ENCODE measurements around the gene IGF2BP2. TPM values are rescaled to one million over a fixed set of nuclear protein-coding genes. Genes with fewer than 3 reads are reported as not detected.

Gene IGF2BP2
- total and polyA plus RNA-seq, 2 of the 8 experiments (the other 6 are each of a cell fraction or from before 2014, with no cell fraction given): 7.4 to 121 TPM

- no peak for TF ChIP-seq HDAC2 (IDR thresholded peaks at IDR 0.05; ENCODE audit: borderline replicate concordance in 1 of 2, low read depth in 2 of 2, low read length in 2 of 2)
- TF ChIP-seq, protein P1, sequence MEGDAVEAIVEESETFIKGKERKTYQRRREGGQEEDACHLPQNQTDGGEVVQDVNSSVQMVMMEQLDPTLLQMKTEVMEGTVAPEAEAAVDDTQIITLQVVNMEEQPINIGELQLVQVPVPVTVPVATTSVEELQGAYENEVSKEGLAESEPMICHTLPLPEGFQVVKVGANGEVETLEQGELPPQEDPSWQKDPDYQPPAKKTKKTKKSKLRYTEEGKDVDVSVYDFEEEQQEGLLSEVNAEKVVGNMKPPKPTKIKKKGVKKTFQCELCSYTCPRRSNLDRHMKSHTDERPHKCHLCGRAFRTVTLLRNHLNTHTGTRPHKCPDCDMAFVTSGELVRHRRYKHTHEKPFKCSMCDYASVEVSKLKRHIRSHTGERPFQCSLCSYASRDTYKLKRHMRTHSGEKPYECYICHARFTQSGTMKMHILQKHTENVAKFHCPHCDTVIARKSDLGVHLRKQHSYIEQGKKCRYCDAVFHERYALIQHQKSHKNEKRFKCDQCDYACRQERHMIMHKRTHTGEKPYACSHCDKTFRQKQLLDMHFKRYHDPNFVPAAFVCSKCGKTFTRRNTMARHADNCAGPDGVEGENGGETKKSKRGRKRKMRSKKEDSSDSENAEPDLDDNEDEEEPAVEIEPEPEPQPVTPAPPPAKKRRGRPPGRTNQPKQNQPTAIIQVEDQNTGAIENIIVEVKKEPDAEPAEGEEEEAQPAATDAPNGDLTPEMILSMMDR (IDR thresholded peaks at IDR 0.05; ENCODE audit: control extremely low read depth in 1 of 3, insufficient read depth in 1 of 3, low read depth in 1 of 3, low read length in 3 of 3): no peak
Measured at GRCh38 chr3:185640308-185640707, 184.5 kb downstream of the IGF2BP2 start (continued).

All from H1 (cell line).